Measurements from ENCODE around the gene NOD2.

Gene NOD2

GRCh38 chr16:50743581-50744225, 50.3 kb downstream of the NOD2 start:
- DNase-seq, result no peak

GRCh38 chr16:50744881-50745280, 51.5 kb downstream of the NOD2 start:
- DNase-seq, result no peak

- DNase-seq, result no peak
Observed at GRCh38 chr16:50745940-50746339, 52.5 kb downstream of the NOD2 start.

- no peak for DNase-seq
Observed at GRCh38 chr16:50747207-50747956, 54.0 kb downstream of the NOD2 start.

- no peak for DNase-seq
Observed at GRCh38 chr16:50751528-50751927, 58.1 kb downstream of the NOD2 start.

- DNase-seq, result no peak
Observed at GRCh38 chr16:50752471-50753235, 59.2 kb downstream of the NOD2 start.

- no peak for DNase-seq
Observed at GRCh38 chr16:50756473-50756872, 63.1 kb downstream of the NOD2 start.

GRCh38 chr16:50761267-50761666, 67.9 kb downstream of the NOD2 start:
- DNase-seq, result no peak

GRCh38 chr16:50762241-50762640, 68.8 kb downstream of the NOD2 start:
- no peak for DNase-seq

- no peak for DNase-seq
Observed at GRCh38 chr16:50763211-50763610, 69.8 kb downstream of the NOD2 start.

GRCh38 chr16:50765260-50765659, 71.9 kb downstream of the NOD2 start:
- DNase-seq, result no peak

- DNase-seq, result no peak
Observed at GRCh38 chr16:50765861-50766260, 72.5 kb downstream of the NOD2 start.

- DNase-seq, result no peak
Observed at GRCh38 chr16:50767197-50767596, 73.8 kb downstream of the NOD2 start.

- DNase-seq, result no peak
Observed at GRCh38 chr16:50771366-50771765, 78.0 kb downstream of the NOD2 start.

GRCh38 chr16:50774405-50774804, 81.0 kb downstream of the NOD2 start:
- DNase-seq, result no peak

- DNase-seq, result no peak
Observed at GRCh38 chr16:50774960-50775359, 81.6 kb downstream of the NOD2 start.

- no peak for DNase-seq
Observed at GRCh38 chr16:50776037-50776436, 82.6 kb downstream of the NOD2 start.

- no peak for DNase-seq
Observed at GRCh38 chr16:50778284-50779163, 85.1 kb downstream of the NOD2 start.

- DNase-seq, result no peak
Observed at GRCh38 chr16:50781043-50781442, 87.6 kb downstream of the NOD2 start.

GRCh38 chr16:50781518-50781917, 88.1 kb downstream of the NOD2 start:
- DNase-seq, result no peak
